Bronchial epithelial cell (primary cell): ENCODE measurements around the gene MUC5AC. TPM values are rescaled to one million over a fixed set of nuclear protein-coding genes. Genes with fewer than 3 reads are reported as not detected.

ENCODE experiments used
- DNase-seq: peaks from one replicate; pipeline ENCODE4 v3.0.0-alpha.2; 2010; ENCODE audit warnings: low read depth
- FAIRE-seq: peaks from 2 replicates; lab custom pipeline; 2011; peaks lifted over from hg19 to GRCh38; lab: Jason Lieb, UNC
- H3K27me3 ChIP-seq: 2 replicates; pipeline ENCODE4 v1.5.1; 2011; ENCODE audit warnings: low read length; ENCODE audit not compliant: control insufficient read depth, insufficient read depth
- H3K36me3 ChIP-seq: 2 replicates; pipeline ENCODE4 v1.5.1; 2011; ENCODE audit warnings: low read length; ENCODE audit not compliant: control insufficient read depth, insufficient read depth
- H3K4me3 ChIP-seq: 2 replicates; pipeline ENCODE4 v1.5.1; 2011; ENCODE audit warnings: mild to moderate bottlenecking, low read depth, low read length, control low read depth
- total RNA-seq: library from RNA; depleted of rRNA; stranded (reverse); fragments of >200 nt; gene quantifications from 2 replicates; pipeline ENCODE4 v1.2.1, GENCODE V29; 2014
- TF ChIP-seq, protein P1 (sequence below): IDR thresholded peaks from 2 replicates; pipeline ENCODE4 v1.5.1; 2011; ENCODE audit warnings: mild to moderate bottlenecking, moderate library complexity, low read length, control low read depth, inconsistent platforms; ENCODE audit not compliant: insufficient read depth, severe bottlenecking

MUC5AC gene
- total RNA-seq, 1 donor from 2014 or later: under 0.01 TPM

DNA sequence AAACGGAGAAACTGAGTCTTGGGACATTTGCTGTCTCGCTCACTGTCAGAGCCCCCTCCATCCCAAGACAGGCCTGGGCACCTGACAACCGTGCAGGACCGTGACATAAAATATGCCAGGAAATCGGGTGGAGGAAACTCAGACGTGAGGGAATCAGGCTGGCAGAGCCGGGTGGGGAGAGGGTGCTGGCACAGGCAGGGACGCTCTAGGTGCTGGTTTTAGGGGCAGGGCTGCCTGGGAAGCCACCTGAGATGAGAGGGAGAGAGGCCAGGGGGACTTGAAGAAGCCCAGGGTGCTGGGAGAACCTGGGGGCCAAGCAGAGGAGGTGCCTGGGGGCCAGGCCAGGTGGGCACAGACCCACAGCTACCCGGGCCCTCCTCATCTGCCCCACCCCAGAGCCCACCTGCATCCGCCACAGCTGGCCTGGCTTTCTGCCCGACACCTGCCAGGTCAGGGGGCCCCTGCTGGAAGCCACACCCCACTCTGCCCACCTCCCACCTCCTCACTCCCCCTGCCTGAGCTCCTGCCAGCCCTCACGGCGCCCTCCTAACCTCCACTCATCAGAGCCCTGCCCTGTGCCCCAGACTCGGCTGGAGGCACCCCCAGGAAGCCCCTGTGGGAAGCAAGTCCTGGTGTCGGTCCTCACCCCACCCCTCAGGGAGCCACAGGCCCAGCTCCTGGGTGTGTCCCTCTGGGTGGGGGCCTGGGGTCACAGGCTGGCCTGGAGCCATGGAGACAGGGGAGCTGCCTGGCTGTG, 27.3 kb upstream of the MUC5AC start:
- FAIRE-seq (no peak), DNase-seq (no peak)
- no peaks in the 10 kb centered on the region for H3K27me3 ChIP-seq
- no peak overlapping the region for H3K4me3 ChIP-seq
- no peaks in the 10 kb centered on the region for H3K36me3 ChIP-seq
- TF ChIP-seq, protein P1, sequence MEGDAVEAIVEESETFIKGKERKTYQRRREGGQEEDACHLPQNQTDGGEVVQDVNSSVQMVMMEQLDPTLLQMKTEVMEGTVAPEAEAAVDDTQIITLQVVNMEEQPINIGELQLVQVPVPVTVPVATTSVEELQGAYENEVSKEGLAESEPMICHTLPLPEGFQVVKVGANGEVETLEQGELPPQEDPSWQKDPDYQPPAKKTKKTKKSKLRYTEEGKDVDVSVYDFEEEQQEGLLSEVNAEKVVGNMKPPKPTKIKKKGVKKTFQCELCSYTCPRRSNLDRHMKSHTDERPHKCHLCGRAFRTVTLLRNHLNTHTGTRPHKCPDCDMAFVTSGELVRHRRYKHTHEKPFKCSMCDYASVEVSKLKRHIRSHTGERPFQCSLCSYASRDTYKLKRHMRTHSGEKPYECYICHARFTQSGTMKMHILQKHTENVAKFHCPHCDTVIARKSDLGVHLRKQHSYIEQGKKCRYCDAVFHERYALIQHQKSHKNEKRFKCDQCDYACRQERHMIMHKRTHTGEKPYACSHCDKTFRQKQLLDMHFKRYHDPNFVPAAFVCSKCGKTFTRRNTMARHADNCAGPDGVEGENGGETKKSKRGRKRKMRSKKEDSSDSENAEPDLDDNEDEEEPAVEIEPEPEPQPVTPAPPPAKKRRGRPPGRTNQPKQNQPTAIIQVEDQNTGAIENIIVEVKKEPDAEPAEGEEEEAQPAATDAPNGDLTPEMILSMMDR: no peak

DNA sequence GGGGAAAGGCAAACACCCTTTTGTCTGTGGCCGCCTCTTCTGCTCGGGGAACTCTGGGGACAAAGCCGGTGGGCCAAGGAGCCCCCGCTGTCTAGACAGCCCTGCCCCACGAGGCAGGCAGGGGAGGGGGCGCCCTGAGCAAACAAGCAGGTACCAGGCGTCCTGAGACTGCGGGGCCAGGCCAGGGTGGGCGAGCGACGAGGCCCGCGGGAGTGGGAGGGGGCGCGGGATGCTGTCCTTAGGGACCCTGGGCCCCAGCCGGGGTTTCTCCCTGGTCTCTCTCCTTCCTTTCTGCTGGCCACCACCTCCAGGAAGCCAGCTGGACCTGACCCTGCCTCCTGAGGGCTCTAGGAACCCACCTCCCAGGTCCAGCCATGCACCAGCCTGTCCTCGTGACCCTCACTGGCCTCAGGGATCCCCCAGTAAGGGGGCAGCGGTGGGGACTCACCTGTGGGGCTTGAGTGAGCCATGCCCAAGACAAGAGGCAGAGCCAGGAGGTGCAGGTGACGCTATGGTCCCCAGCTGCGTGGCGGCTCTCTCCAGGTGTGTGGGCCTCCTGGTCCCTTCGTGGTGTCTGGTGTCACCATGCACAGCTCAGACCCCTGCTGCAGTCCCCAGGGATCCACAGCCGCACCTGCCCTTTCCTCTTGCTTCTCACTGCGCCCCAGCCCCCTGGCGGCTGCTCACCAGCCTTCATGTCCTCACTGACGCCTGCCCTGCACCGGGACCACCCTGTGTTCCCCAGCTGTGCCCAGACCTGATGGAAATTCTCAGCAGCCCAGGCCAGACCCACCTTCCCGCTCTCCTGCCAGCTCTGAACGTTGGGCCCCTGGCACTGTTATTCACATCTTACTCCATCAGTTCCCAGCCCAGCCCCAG, 26.5 kb upstream of the MUC5AC start:
- TF ChIP-seq, protein P1: no peak
- H3K4me3 ChIP-seq: no peak overlapping the region
- no peaks in the 10 kb centered on the region for H3K36me3 ChIP-seq
- FAIRE-seq (no peak), DNase-seq (no peak)
- no peaks in the 10 kb centered on the region for H3K27me3 ChIP-seq

DNA sequence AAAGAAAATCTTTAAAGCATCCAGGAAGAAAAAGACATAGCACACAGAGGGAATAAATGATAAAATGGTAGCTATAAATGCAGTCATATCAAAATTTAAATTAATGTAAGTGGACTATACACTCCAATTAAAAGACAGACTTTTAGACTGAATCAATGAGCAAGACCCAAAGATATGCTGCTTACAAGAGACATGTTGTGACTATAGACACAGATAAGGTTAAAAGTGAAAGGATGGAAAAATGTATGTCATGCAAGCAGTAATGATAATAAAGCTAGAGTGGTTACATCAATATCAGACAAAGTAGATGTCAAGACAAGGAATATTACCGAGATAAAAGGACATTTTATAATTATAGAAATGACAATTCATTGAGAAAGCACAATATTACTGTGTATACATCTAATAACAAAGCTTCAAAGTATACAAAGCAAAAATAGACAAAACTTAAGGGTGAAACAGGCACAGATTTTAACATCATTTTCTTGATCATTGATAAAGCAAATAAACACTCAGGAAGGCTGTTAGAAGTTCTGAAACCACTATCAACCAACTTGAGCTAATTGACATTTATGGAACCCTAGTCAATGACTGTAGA, 22.8 kb upstream of the MUC5AC start:
- FAIRE-seq (no peak), DNase-seq (no peak)
- Histone ChIP-seq H3K4me3 (no peak overlapping the region), H3K27me3 (no peaks in the 10 kb centered on the region), H3K36me3 (no peaks in the 10 kb centered on the region)
- TF ChIP-seq, protein P1: no peak

DNA sequence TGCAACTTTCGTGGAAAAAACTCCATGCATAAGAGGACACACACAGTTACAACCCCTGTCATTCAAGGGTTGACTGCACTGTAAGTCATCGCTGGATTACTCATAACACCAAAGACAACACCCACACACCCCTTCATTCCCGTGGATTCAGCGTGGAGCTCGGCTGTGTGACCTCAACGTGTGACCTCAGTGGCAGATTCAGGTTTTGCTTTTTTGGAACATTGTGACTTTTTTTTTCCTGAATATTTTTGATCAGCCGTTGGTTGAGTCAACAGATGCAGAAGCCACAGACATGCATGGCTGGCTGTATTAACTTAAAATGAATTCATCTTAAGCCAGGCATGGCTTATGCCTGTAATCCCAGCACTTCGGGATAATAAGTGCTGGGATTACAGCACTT, 19.7 kb upstream of the MUC5AC start:
- TF ChIP-seq, protein P1: no peak
- Histone ChIP-seq H3K4me3 (no peak overlapping the region), H3K36me3 (no peaks in the 10 kb centered on the region), H3K27me3 (no peaks in the 10 kb centered on the region)
- DNase-seq (peak; percentile 46), FAIRE-seq (no peak)

DNA sequence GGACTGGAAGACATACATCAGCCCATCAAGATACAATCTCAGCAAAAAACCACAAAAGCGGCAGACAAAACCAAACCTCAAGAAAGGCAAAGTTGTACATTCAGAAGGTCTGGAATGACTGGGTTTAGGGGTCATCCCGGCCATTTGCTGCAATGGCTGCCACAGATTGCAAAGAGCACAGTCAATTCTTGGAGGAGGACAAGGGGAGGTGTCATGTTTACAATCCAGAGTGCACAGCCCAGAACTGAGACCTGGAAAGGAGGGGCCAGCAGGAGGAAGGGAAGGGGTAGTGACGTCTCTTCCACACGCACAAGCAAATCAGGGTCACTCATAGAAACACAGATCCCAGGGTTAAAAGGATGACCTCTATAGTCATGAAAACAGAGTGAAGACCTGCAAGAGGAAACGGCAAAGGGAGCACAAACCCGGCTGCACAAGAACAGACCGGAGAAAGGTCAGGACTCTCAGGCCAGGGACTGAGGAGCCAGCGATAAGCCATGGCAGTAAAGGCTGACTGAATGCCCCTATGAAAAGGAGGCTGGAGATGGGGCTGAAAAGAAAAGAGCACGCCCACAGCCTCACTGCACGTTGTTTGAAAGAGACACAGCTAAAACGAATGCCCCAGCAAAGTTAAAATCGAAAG, 18.2 kb upstream of the MUC5AC start:
- FAIRE-seq: no peak
- DNase-seq: no peak

More for the DNA sequence above, 18.2 kb upstream of the MUC5AC start:
- Histone ChIP-seq H3K27me3 (no peaks in the 10 kb centered on the region), H3K36me3 (no peaks in the 10 kb centered on the region), H3K4me3 (no peak overlapping the region)
- TF ChIP-seq, protein P1: no peak
